OCI-LY7 (cell line): Measurements from ENCODE around the gene CRYBA1.

Experiments
- EZH2phosphoT487 ChIP-seq: fragments of 200-600 bp; sonication (generic); IDR thresholded peaks from 2 replicates; pipeline ENCODE4 v1.6.1; 2018; ENCODE audit warnings: low read depth, borderline replicate concordance, mild to moderate bottlenecking, mixed run types, antibody characterized with exemption, low read length, moderate library complexity, mixed read lengths
- TF ChIP-seq, protein P1 (sequence below): fragments of 200-600 bp; sonication (generic); conservative IDR thresholded peaks from 2 replicates; pipeline ENCODE4 v1.5.1; 2014; ENCODE audit warnings: mild to moderate bottlenecking, antibody characterized with exemption, low read length, moderate library complexity, mixed read lengths

GRCh38 chr17:29216856-29217255, 29.8 kb upstream of the CRYBA1 start:
- TF ChIP-seq, protein P1, sequence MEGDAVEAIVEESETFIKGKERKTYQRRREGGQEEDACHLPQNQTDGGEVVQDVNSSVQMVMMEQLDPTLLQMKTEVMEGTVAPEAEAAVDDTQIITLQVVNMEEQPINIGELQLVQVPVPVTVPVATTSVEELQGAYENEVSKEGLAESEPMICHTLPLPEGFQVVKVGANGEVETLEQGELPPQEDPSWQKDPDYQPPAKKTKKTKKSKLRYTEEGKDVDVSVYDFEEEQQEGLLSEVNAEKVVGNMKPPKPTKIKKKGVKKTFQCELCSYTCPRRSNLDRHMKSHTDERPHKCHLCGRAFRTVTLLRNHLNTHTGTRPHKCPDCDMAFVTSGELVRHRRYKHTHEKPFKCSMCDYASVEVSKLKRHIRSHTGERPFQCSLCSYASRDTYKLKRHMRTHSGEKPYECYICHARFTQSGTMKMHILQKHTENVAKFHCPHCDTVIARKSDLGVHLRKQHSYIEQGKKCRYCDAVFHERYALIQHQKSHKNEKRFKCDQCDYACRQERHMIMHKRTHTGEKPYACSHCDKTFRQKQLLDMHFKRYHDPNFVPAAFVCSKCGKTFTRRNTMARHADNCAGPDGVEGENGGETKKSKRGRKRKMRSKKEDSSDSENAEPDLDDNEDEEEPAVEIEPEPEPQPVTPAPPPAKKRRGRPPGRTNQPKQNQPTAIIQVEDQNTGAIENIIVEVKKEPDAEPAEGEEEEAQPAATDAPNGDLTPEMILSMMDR, result no peak
- no peak for TF ChIP-seq EZH2phosphoT487
